ENCODE results near the gene NAA40. TPM values are rescaled to one million over a fixed set of nuclear protein-coding genes. Genes with fewer than 3 reads are reported as not detected.

Gene NAA40
- total and polyA plus RNA-seq, 10 of the 15 experiments (the other 5 are each of a cell fraction or from before 2014, with no cell fraction given): 4.8 to 31.6 (median 22.2) TPM

- no peak overlapping the region for H3K4me2 ChIP-seq (ENCODE audit: control insufficient read depth, insufficient read depth)
- H3K79me2 ChIP-seq (ENCODE audit: control insufficient read depth, insufficient read depth, low read length): peaks cover 26% of the 10 kb centered on the region
- BruUV-seq (replicated peaks): no TSS peak
- intact Hi-C loops (cut with micrococcal nuclease; ENCODE audit: unreplicated experiment) (loop anchor here (1.0 kb wide), 1 partner anchor 108 kb away; no protein-coding TSS in a partner anchor), in situ Hi-C loops (cut with MboI) (loop anchor here (5.0 kb wide), 1 partner anchor 108 kb away; the partner anchor contains the start of gene MARK2)
- WGBS (ENCODE audit: insufficient coverage, insufficient replicate concordance, low lambda C conversion rate, missing lambda C conversion rate): 49% methylated on average over 14 of the region's 14 CpGs
- no peak overlapping the region for H3K27ac ChIP-seq (ENCODE audit: control insufficient read depth, insufficient read depth)
- H3K4me1 ChIP-seq (ENCODE audit: control insufficient read depth, insufficient read depth, low read length): peaks cover 16% of the 10 kb centered on the region
- H3K27me3 ChIP-seq (replicated peaks in 1 of 2; ENCODE audit: control insufficient read depth in 2 of 2, insufficient read depth in 2 of 2, low read length in 1 of 2): no peaks in the 10 kb centered on the region
- no peaks in the 10 kb centered on the region for H4K20me1 ChIP-seq (ENCODE audit: control insufficient read depth, insufficient read depth)
- H3K9ac ChIP-seq (ENCODE audit: control insufficient read depth, insufficient read depth, low read length): no peak overlapping the region
- no peaks in the 10 kb centered on the region for H3K9me3 ChIP-seq (replicated peaks; ENCODE audit: control insufficient read depth, insufficient read depth, low read length)
- ChIA-PET POLR2A (interaction anchor here (0.5 to 1.8 kb wide), 3 partner anchors 28 to 108 kb away, joined by 4 to 8 read pairs (median 4); partner anchors contain the start of gene RCOR2), RAD21 (ENCODE audit: unreplicated experiment) (interaction anchor here (0.9 to 6.0 kb wide), 13 partner anchors 10 to 220 kb away, joined by 3 to 101 read pairs (median 4); partner anchors contain the start of genes MARK2 and ZFTA), SMC1A (ENCODE audit: uncharacterized antibody, unreplicated experiment) (interaction anchor here (0.7 to 11.4 kb wide), 18 partner anchors 11 to 396 kb away, joined by 3 to 234 read pairs (median 4); partner anchors contain the start of genes MARK2, RCOR2 and ZFTA), CTCF (interaction anchor here (0.6 to 12.7 kb wide), 35 partner anchors 9 to 467 kb away, joined by 3 to 271 read pairs (median 4); partner anchors contain the start of genes ATL3, MARK2, RCOR2 and ZFTA)
- peaks cover 8 to 14% of the 10 kb centered on the region in 2 experiments; a peak in 3 of 4 replicates for H3K36me3 ChIP-seq (ENCODE audit: control insufficient read depth in 2 of 2, insufficient read depth in 2 of 2, low read length in 1 of 2)
- DNase-seq (ENCODE audit: low read depth, low spot score) (no peak), FAIRE-seq (peak; percentile 23), ATAC-seq (peak; percentile 94)
- H2AFZ ChIP-seq (ENCODE audit: control insufficient read depth, low read depth, low read length): no peak overlapping the region
- H3K4me3 ChIP-seq: no peak overlapping the region
- TF ChIP-seq ZNF217 (IDR thresholded peaks at IDR 0.05) (no peak), IKZF2 (IDR thresholded peaks at IDR 0.05) (peak; percentile 27 to 33; a peak in 1 of 4 replicates), RCOR1 (conservative IDR thresholded peaks at IDR 0.05; ENCODE audit: low read depth, low read length) (no peak), ZNF384 (IDR thresholded peaks at IDR 0.05; ENCODE audit: borderline replicate concordance, low read depth, low read length) (no peak), ZBTB33 (IDR thresholded peaks at IDR 0.05) (no peak), IRF5 (IDR thresholded peaks at IDR 0.05; ENCODE audit: borderline replicate concordance) (no peak), USF1 (IDR thresholded peaks at IDR 0.05; ENCODE audit: borderline replicate concordance, extremely low read length, insufficient read depth, low read depth, low read length) (no peak), SMC3 (IDR thresholded peaks at IDR 0.05; ENCODE audit: borderline replicate concordance, low read length) (peak; percentile 69; the same call in 1 of the 2 replicates), IKZF1 (conservative IDR thresholded peaks at IDR 0.05) (peak; percentile 63; the same call in 1 of the 2 replicates), NBN (IDR thresholded peaks at IDR 0.05) (0 out of 2 replicates have a peak, but pooled peaks have one; percentile 34), YBX1 (IDR thresholded peaks at IDR 0.05) (no peak), BCLAF1 (IDR thresholded peaks at IDR 0.05) (no peak), CTCF (IDR thresholded peaks at IDR 0.05 in 2 of 3, conservative IDR thresholded peaks at IDR 0.05 in 1 of 3; ENCODE audit: control insufficient read depth in 2 of 3, extremely low read depth in 1 of 3, insufficient read depth in 1 of 3, low read depth in 3 of 3, low read length in 3 of 3) (peak; percentile 61 to 81 (median 69); a peak in 5 of 6 replicates)
Measured at GRCh38 chr11:63945477-63946163, 6.8 kb downstream of the NAA40 start.

Measured in GM12878 (cell line).